WTC11 (cell line): ENCODE measurements around the gene CFAP92. TPM values are rescaled to one million over a fixed set of nuclear protein-coding genes. Genes with fewer than 3 reads are reported as not detected.

Experiments used
- ATAC-seq: fragments of 200-7000 bp; cut with Tn5 transposase; 2 replicates; pipeline ENCODE4 v1.10.0; 2021; ENCODE audit warnings: mild to moderate bottlenecking, moderate library complexity
- CTCF ChIA-PET: fragments of 300-600 bp; sonication (Branson Sonifier 250); formaldehyde crosslinking; loops from one replicate; lab custom pipeline; 2021; ENCODE audit warnings: antibody characterized with exemption; lab: Charles Lee
- POLR2A ChIA-PET: fragments of 350-600 bp; sonication (Branson Sonifier 250); formaldehyde crosslinking; loops from one replicate; lab custom pipeline; 2021; ENCODE audit warnings: antibody characterized with exemption; lab: Charles Lee
- DNase-seq: peaks from one replicate; pipeline ENCODE4 v3.0.0; 2021; ENCODE audit warnings: low spot score
- H3K27ac Mint-ChIP-seq: 2 replicates; pipeline ENCODE4 v1.8.0; 2021; ENCODE audit warnings: mixed read lengths
- H3K27me3 Mint-ChIP-seq: 2 replicates; pipeline ENCODE4 v1.8.0; 2021; ENCODE audit warnings: low read depth, mild to moderate bottlenecking, moderate library complexity, mixed read lengths
- H3K36me3 Mint-ChIP-seq: 2 replicates; pipeline ENCODE4 v1.8.0; 2021; ENCODE audit warnings: mixed read lengths
- H3K4me1 Mint-ChIP-seq: 2 replicates; pipeline ENCODE4 v1.8.0; 2022; ENCODE audit warnings: mixed read lengths
- H3K4me3 Mint-ChIP-seq: 2 replicates; pipeline ENCODE4 v1.8.0; 2021; ENCODE audit warnings: mild to moderate bottlenecking, moderate library complexity, mixed read lengths
- H3K9me3 Mint-ChIP-seq: 2 replicates; pipeline ENCODE4 v1.8.0; 2021; ENCODE audit warnings: mixed read lengths
- RELA ChIP-seq: sonication (generic); formaldehyde crosslinking; IDR thresholded peaks from 2 replicates; pipeline ENCODE4 v1.8.1; 2022; ENCODE audit warnings: missing genetic modification reagents, mild to moderate bottlenecking, borderline replicate concordance
- total RNA-seq: library from RNA; stranded (reverse); gene quantifications from 3 replicates; pipeline ENCODE4 v1.2.3, GENCODE V29; 2021
- TF ChIP-seq, protein P1 (sequence below): sonication (generic); formaldehyde crosslinking; IDR thresholded peaks from 2 replicates; pipeline ENCODE4 v1.8.1; 2022; ENCODE audit warnings: low read depth, mild to moderate bottlenecking, moderate library complexity, missing genetic modification reagents, borderline replicate concordance
- TF ChIP-seq, protein P2 (sequence below): fragments of 200-600 bp; IDR thresholded peaks from 2 replicates; pipeline ENCODE4 v1.8.0; 2022; ENCODE audit warnings: antibody characterized with exemption
- TF ChIP-seq, protein P3 (sequence below): sonication (generic); formaldehyde crosslinking; IDR thresholded peaks from 2 replicates; pipeline ENCODE4 v1.8.0; 2022; ENCODE audit warnings: missing genetic modification reagents
- TF ChIP-seq, protein P4 (sequence below): sonication (generic); formaldehyde crosslinking; IDR thresholded peaks from 2 replicates; pipeline ENCODE4 v1.8.0; 2023; ENCODE audit warnings: mild to moderate bottlenecking, missing genetic modification reagents
- TF ChIP-seq, protein P5 (sequence below): fragments of 250-450 bp; sonication (Bioruptor Pico); IDR thresholded peaks from 2 replicates; pipeline ENCODE4 v1.9.0; 2021; ENCODE audit warnings: mild to moderate bottlenecking

Gene CFAP92
- total RNA-seq, 1 experiment from 2014 or later: 2.9 TPM

DNA sequence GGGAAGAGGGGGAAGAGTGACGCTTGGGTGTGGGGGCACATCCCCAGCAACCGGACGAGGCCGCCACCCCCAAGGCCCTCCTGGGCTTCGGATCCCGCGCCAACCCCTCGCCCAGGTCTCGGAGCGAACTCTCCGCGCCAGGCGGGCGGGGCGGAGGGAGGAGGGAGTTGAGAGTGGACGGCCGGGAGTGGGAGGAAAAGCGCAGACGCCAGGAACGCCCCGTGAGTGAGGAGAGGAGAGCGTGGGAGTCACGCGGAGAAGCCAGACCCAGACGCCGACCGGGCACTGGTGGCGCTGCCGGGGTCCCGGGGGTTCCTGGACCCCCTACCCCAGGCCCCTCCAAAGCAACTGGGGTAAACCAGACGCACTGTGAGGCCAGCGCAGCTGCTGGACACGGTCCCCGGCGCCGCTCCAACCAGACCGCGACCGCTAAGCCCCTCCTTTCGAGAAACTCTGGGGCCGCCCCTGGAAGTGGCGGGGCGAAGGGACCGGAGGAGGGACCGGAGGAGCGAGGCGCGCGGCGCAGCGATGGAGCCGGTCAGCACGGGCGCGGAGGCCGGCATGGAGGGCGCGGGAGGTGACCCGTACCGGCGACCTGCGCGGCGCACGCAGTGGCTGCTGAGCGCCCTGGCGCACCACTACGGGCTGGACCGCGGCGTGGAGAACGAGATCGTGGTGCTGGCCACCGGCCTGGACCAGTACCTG, 7.4 kb upstream of the CFAP92 start, which contains the start of gene EFCC1 (continued):
- TF ChIP-seq, protein P1, sequence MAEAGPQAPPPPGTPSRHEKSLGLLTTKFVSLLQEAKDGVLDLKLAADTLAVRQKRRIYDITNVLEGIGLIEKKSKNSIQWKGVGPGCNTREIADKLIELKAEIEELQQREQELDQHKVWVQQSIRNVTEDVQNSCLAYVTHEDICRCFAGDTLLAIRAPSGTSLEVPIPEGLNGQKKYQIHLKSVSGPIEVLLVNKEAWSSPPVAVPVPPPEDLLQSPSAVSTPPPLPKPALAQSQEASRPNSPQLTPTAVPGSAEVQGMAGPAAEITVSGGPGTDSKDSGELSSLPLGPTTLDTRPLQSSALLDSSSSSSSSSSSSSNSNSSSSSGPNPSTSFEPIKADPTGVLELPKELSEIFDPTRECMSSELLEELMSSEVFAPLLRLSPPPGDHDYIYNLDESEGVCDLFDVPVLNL (CRISPR knock-in tag): no peak
- TF ChIP-seq, protein P2, sequence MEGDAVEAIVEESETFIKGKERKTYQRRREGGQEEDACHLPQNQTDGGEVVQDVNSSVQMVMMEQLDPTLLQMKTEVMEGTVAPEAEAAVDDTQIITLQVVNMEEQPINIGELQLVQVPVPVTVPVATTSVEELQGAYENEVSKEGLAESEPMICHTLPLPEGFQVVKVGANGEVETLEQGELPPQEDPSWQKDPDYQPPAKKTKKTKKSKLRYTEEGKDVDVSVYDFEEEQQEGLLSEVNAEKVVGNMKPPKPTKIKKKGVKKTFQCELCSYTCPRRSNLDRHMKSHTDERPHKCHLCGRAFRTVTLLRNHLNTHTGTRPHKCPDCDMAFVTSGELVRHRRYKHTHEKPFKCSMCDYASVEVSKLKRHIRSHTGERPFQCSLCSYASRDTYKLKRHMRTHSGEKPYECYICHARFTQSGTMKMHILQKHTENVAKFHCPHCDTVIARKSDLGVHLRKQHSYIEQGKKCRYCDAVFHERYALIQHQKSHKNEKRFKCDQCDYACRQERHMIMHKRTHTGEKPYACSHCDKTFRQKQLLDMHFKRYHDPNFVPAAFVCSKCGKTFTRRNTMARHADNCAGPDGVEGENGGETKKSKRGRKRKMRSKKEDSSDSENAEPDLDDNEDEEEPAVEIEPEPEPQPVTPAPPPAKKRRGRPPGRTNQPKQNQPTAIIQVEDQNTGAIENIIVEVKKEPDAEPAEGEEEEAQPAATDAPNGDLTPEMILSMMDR: no peak
- no peak for TF ChIP-seq RELA (CRISPR knock-in tag)
- TF ChIP-seq, protein P3, sequence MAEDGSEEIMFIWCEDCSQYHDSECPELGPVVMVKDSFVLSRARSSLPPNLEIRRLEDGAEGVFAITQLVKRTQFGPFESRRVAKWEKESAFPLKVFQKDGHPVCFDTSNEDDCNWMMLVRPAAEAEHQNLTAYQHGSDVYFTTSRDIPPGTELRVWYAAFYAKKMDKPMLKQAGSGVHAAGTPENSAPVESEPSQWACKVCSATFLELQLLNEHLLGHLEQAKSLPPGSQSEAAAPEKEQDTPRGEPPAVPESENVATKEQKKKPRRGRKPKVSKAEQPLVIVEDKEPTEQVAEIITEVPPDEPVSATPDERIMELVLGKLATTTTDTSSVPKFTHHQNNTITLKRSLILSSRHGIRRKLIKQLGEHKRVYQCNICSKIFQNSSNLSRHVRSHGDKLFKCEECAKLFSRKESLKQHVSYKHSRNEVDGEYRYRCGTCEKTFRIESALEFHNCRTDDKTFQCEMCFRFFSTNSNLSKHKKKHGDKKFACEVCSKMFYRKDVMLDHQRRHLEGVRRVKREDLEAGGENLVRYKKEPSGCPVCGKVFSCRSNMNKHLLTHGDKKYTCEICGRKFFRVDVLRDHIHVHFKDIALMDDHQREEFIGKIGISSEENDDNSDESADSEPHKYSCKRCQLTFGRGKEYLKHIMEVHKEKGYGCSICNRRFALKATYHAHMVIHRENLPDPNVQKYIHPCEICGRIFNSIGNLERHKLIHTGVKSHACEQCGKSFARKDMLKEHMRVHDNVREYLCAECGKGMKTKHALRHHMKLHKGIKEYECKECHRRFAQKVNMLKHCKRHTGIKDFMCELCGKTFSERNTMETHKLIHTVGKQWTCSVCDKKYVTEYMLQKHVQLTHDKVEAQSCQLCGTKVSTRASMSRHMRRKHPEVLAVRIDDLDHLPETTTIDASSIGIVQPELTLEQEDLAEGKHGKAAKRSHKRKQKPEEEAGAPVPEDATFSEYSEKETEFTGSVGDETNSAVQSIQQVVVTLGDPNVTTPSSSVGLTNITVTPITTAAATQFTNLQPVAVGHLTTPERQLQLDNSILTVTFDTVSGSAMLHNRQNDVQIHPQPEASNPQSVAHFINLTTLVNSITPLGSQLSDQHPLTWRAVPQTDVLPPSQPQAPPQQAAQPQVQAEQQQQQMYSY: no peak

DNA sequence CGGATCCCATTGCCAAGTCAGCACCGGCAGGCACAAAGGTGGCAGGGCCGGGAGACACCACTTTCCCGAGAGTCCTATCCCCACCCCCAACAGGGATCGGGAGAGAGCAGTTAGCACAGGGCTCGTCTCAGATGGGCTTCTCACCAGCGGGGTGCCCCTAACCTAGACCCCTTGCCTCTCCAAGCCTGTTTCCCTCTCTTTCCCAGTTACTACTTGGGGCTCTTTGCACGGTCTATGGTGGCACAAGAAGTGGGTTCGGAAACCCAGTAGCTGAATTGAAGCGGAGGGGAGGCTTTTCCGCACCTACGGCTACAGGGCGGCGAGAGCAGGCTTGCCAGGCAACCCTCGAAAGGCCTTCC, 6.8 kb upstream of the CFAP92 start:
- ATAC-seq: peak; percentile 12

More for the DNA sequence above, 6.8 kb upstream of the CFAP92 start:
- ChIA-PET POLR2A (no interaction called here), CTCF (interaction anchor here (1.2 to 1.3 kb wide), 2 partner anchors 31 to 53 kb away, joined by 3 to 6 read pairs; no protein-coding TSS in a partner anchor)
- TF ChIP-seq, protein P4, sequence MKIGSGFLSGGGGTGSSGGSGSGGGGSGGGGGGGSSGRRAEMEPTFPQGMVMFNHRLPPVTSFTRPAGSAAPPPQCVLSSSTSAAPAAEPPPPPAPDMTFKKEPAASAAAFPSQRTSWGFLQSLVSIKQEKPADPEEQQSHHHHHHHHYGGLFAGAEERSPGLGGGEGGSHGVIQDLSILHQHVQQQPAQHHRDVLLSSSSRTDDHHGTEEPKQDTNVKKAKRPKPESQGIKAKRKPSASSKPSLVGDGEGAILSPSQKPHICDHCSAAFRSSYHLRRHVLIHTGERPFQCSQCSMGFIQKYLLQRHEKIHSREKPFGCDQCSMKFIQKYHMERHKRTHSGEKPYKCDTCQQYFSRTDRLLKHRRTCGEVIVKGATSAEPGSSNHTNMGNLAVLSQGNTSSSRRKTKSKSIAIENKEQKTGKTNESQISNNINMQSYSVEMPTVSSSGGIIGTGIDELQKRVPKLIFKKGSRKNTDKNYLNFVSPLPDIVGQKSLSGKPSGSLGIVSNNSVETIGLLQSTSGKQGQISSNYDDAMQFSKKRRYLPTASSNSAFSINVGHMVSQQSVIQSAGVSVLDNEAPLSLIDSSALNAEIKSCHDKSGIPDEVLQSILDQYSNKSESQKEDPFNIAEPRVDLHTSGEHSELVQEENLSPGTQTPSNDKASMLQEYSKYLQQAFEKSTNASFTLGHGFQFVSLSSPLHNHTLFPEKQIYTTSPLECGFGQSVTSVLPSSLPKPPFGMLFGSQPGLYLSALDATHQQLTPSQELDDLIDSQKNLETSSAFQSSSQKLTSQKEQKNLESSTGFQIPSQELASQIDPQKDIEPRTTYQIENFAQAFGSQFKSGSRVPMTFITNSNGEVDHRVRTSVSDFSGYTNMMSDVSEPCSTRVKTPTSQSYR (CRISPR knock-in tag): 0 out of 2 replicates have a peak, but pooled peaks have one; percentile 15
- TF ChIP-seq, protein P5, sequence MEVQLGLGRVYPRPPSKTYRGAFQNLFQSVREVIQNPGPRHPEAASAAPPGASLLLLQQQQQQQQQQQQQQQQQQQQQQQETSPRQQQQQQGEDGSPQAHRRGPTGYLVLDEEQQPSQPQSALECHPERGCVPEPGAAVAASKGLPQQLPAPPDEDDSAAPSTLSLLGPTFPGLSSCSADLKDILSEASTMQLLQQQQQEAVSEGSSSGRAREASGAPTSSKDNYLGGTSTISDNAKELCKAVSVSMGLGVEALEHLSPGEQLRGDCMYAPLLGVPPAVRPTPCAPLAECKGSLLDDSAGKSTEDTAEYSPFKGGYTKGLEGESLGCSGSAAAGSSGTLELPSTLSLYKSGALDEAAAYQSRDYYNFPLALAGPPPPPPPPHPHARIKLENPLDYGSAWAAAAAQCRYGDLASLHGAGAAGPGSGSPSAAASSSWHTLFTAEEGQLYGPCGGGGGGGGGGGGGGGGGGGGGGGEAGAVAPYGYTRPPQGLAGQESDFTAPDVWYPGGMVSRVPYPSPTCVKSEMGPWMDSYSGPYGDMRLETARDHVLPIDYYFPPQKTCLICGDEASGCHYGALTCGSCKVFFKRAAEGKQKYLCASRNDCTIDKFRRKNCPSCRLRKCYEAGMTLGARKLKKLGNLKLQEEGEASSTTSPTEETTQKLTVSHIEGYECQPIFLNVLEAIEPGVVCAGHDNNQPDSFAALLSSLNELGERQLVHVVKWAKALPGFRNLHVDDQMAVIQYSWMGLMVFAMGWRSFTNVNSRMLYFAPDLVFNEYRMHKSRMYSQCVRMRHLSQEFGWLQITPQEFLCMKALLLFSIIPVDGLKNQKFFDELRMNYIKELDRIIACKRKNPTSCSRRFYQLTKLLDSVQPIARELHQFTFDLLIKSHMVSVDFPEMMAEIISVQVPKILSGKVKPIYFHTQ: no peak
- H3K4me3 Mint-ChIP-seq: peak overlapping the region; percentile 75
- no peaks in the 10 kb centered on the region for H3K36me3 Mint-ChIP-seq
- DNase-seq: peak; percentile 24
- no peak overlapping the region for H3K27ac Mint-ChIP-seq
- H3K9me3 Mint-ChIP-seq: peaks cover 6% of the 10 kb centered on the region
- peaks cover 26% of the 10 kb centered on the region for H3K4me1 Mint-ChIP-seq
- H3K27me3 Mint-ChIP-seq: peaks cover 98% of the 10 kb centered on the region
